ENCODE measurements around the gene TRIM3.

The TRIM3 gene

DNA sequence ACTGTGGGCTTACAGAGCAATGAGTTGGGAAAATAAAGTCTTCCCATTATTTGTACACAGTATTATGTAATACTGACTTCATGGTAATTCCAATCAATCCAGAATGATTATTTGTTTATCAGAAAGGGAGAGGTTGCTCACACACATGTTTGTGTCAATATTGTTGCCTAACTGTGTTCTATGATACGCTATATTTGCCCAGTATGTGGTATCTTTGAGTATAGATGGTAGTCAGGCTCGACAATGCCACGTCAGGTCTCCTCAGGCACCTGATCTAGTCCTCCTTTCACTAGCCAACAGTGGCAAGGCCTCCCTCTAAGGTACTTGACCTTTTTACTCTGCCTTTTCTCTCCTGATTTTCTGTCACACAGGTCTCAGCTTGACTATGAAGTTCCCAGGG, 28.6 kb upstream of the TRIM3 start:
- TF ChIP-seq, protein P1, sequence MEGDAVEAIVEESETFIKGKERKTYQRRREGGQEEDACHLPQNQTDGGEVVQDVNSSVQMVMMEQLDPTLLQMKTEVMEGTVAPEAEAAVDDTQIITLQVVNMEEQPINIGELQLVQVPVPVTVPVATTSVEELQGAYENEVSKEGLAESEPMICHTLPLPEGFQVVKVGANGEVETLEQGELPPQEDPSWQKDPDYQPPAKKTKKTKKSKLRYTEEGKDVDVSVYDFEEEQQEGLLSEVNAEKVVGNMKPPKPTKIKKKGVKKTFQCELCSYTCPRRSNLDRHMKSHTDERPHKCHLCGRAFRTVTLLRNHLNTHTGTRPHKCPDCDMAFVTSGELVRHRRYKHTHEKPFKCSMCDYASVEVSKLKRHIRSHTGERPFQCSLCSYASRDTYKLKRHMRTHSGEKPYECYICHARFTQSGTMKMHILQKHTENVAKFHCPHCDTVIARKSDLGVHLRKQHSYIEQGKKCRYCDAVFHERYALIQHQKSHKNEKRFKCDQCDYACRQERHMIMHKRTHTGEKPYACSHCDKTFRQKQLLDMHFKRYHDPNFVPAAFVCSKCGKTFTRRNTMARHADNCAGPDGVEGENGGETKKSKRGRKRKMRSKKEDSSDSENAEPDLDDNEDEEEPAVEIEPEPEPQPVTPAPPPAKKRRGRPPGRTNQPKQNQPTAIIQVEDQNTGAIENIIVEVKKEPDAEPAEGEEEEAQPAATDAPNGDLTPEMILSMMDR (IDR thresholded peaks at IDR 0.05; ENCODE audit: insufficient read depth, low read depth, low read length, missing control alignments), result no peak
- DNase-seq (ENCODE audit: low read depth), result no peak
- no peak overlapping the region for H3K4me3 ChIP-seq (ENCODE audit: low read length)

DNA sequence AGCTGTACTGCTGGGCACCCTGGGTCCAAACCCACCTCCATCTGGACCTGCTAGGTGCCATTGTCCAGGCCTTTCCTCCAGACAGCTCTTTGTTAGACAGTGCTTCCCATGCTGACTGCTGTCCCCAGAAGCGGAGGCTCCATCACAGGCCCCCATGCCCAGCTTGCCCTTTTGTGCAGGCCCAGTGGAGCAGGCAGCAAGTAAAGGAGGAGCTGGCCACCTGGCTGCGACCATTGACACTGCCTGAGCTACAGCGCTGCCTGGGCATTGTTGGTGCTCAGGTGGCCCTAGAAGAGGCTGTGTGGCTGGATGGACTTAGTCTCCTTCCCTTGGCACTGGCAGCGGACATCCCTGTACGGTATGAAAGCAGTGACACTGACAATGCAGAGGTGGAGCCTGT, 24.8 kb upstream of the TRIM3 start:
- H3K4me3 ChIP-seq (ENCODE audit: low read length), result no peak overlapping the region
- TF ChIP-seq, protein P1 (IDR thresholded peaks at IDR 0.05; ENCODE audit: insufficient read depth, low read depth, low read length, missing control alignments), result no peak
- no peak for DNase-seq (ENCODE audit: low read depth)

DNA sequence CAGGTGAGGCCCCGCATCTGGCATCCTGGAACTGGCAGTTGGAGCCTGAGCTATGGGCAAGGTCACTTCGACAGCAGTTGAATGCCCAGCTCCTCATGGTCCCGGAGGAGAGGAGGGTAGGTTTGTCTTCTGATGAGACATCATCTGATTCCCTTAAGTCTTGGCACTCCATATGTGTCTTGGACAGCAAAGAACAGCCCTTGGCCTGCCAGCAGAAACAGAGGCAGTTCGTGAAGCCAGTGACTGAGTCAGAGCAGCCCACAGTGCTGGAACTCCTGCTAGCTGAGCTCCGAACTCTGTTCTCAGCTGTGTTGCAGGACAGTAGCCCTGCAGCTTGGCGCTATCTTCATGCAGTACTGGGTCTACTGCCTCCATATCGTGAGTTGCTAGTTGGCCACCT, 24.4 kb upstream of the TRIM3 start:
- TF ChIP-seq, protein P1 (IDR thresholded peaks at IDR 0.05; ENCODE audit: insufficient read depth, low read depth, low read length, missing control alignments), result no peak
- H3K4me3 ChIP-seq (ENCODE audit: low read length), result no peak overlapping the region
- DNase-seq (ENCODE audit: low read depth), result no peak

DNA sequence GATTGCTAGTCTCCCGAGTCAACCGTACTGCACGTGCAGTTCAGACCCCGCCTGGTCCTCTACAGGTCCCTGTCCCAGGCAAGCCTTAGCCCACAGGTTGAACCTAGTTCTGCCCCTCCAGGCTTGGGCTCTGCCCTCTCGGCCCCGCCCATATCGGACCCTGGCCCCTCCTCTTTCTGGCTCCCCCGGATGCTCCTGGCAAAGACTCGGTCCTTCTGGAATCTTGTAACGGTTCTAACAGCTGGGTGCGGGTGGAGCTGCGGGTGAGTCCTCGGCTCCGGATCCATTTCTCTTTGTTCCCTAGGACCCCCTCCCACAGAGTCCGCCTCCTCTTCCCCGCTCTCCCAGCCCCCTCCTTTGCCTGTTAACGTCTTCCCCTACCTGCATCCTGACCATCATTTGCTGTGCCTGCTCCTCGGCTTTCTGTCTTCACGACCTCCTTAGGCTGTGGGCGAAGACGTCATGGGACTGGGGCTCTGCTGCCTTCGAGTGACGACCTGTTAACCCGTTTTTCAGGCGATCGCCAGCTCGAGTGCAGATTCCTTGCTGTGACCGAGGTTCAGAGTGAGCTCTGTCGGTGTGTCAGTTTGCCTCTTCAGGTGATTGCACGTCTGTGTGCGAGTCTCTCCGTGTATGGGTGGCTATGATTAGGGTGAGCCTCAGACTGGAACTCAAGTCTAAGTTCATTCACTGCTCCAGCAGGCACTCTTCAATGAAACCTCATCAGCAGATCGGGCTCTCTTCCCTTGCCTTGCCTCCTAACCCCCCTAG, 23.5 kb upstream of the TRIM3 start, which contains the start of gene DNHD1:
DNHD1 (plus strand) TSS at position 212 of the 771 bp plus-strand sequence. CDS start 936 bp downstream, outside the sequence.
- H3K4me3 ChIP-seq (ENCODE audit: low read length), result no peak within 1 kb of the TSS
- DNase-seq (ENCODE audit: low read depth), result no peak
- TF ChIP-seq, protein P1 (IDR thresholded peaks at IDR 0.05; ENCODE audit: insufficient read depth, low read depth, low read length, missing control alignments), result no peak

DNA sequence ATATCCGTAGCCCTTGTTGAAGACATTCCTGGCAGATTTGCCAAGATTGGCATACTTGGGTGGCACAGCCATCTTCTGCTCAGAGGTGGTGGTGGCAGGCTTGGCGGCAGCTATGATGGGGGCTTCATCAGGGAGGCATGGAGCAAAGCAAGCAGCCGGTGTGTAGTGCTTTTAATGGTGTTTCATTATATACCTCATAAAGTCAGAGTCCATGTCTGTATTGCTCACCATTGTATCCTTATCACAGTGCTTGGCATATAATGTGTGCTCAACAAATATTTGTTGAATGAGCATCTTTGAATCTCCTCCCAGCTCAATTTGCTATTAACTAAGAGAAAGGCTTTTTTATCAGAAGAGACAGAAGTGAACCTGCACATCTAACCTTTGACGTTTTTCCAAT, 15.6 kb upstream of the TRIM3 start:
- no peak for DNase-seq (ENCODE audit: low read depth)
- TF ChIP-seq, protein P1 (IDR thresholded peaks at IDR 0.05; ENCODE audit: insufficient read depth, low read depth, low read length, missing control alignments), result no peak
- H3K4me3 ChIP-seq (ENCODE audit: low read length), result no peak overlapping the region

DNA sequence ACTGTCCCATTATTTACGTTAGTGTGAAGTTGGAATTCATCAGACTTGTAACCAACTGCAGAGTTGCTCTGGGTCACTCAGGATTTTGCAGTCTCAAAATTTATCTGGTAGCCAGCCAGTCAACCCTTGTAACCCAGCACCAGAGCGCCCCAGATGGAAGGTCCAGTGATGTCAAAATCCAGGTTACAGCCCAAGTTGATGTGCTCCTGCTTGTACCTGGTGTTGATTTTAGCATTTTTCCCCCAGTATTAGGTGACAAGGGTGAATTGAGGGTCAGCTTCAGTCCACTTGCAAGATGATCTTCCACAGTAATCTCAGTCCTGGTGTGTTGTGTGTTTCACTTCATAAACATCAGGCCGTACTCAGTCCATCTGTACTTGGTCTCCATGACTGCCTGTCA, 15.1 kb upstream of the TRIM3 start:
- no peak overlapping the region for H3K4me3 ChIP-seq (ENCODE audit: low read length)
- DNase-seq (ENCODE audit: low read depth), result no peak
- TF ChIP-seq, protein P1 (IDR thresholded peaks at IDR 0.05; ENCODE audit: insufficient read depth, low read depth, low read length, missing control alignments), result no peak

DNA sequence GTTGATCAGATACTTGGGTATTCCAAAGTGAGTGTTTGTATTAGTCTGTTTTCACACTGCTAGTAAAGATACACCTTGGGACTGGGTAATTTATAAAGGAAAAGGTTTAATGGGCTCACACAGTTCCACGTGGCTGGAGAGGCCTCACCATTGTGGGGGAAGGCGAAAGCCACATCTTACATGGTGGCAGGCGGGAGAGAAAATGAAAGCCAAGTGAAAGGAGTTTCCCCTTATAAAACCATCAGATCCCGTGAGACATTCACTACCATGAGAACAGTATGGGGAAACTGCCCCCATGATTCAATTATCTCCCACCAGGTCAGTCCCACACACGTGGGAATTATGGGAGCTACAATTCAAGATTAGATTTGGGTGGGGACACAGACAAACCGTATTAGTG, 14.6 kb upstream of the TRIM3 start:
- TF ChIP-seq, protein P1 (IDR thresholded peaks at IDR 0.05; ENCODE audit: insufficient read depth, low read depth, low read length, missing control alignments), result no peak

More for the DNA sequence above, 14.6 kb upstream of the TRIM3 start:
- H3K4me3 ChIP-seq (ENCODE audit: low read length), result no peak overlapping the region
- DNase-seq (ENCODE audit: low read depth), result no peak

Measured in epithelial cell of esophagus (primary cell).